Measurements from ENCODE around the gene CAMK2D. TPM values are rescaled to one million over a fixed set of nuclear protein-coding genes. Genes with fewer than 3 reads are reported as not detected.

Gene CAMK2D
- polyA plus RNA-seq, 3 donors = 10.4 to 30.6 (median 19.6) TPM

DNA sequence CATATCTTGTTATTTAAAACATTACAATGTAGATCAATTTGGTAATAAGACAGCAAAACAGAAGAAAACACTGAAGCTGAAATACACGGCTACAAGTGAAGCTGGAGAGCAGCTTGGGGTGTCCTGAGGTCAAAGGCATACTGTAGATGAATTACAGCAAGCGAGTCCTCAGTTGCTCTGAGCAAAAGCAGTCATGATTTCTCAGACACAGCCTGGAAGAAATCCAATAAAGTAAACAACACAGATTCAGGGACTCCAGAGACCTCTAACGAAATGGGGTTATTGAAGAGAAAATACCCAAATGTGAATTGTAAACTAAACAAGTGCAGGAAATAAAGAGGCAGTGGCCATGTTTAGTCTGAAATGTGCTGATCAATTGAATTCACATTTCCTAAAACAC is 324.4 kb downstream of the CAMK2D start:
- Histone ChIP-seq H3K4me2 (replicated peaks; ENCODE audit: extremely low read depth, low read length, poor library complexity, severe bottlenecking) (no peak overlapping the region), H3K9ac (ENCODE audit: insufficient read depth, low read length, poor library complexity, severe bottlenecking) (no peak overlapping the region), H3K27me3 (ENCODE audit: control insufficient read depth in 2 of 2, insufficient read depth in 2 of 2, low read length in 2 of 2) (no peaks in the 10 kb centered on the region), H3K27ac (ENCODE audit: low read depth in 1 of 2, low read length in 2 of 2) (no peak overlapping the region), H3K4me1 (ENCODE audit: control insufficient read depth in 1 of 2, insufficient read depth in 2 of 2, low read length in 2 of 2) (no peaks in the 10 kb centered on the region), H4K20me1 (ENCODE audit: insufficient read depth, low read length) (no peaks in the 10 kb centered on the region), H3K36me3 (replicated peaks in 1 of 2; ENCODE audit: control insufficient read depth in 1 of 2, insufficient read depth in 2 of 2, low read length in 2 of 2) (no peaks in the 10 kb centered on the region), H2AFZ (ENCODE audit: insufficient read depth, low read depth, low read length, poor library complexity, severe bottlenecking) (no peak overlapping the region), H3K4me3 (replicated peaks in 1 of 3; ENCODE audit: low read depth in 2 of 3, low read length in 3 of 3) (no peak overlapping the region), H3K79me2 (ENCODE audit: insufficient read depth, low read length) (no peaks in the 10 kb centered on the region), H3K9me3 (replicated peaks in 1 of 2; ENCODE audit: control insufficient read depth in 1 of 2, insufficient read depth in 1 of 2, low read length in 2 of 2) (no peaks in the 10 kb centered on the region)
- intact Hi-C loops (cut with micrococcal nuclease) = no loop called here
- Mint-ChIP-seq H3K27ac (no peak overlapping the region), H3K4me3 (no peak overlapping the region), H3K36me3 (no peaks in the 10 kb centered on the region), H3K9me3 (peaks cover 0 to 7% (median 1%) of the 10 kb centered on the region in 7 donors), H3K4me1 (no peaks in the 10 kb centered on the region), H3K27me3 (ENCODE audit: low read depth in 3 of 3) (no peaks in the 10 kb centered on the region)
- TF ChIP-seq, protein P1, sequence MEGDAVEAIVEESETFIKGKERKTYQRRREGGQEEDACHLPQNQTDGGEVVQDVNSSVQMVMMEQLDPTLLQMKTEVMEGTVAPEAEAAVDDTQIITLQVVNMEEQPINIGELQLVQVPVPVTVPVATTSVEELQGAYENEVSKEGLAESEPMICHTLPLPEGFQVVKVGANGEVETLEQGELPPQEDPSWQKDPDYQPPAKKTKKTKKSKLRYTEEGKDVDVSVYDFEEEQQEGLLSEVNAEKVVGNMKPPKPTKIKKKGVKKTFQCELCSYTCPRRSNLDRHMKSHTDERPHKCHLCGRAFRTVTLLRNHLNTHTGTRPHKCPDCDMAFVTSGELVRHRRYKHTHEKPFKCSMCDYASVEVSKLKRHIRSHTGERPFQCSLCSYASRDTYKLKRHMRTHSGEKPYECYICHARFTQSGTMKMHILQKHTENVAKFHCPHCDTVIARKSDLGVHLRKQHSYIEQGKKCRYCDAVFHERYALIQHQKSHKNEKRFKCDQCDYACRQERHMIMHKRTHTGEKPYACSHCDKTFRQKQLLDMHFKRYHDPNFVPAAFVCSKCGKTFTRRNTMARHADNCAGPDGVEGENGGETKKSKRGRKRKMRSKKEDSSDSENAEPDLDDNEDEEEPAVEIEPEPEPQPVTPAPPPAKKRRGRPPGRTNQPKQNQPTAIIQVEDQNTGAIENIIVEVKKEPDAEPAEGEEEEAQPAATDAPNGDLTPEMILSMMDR (IDR thresholded peaks at IDR 0.05) = no peak
- WGBS (ENCODE audit: insufficient coverage) = 88% methylated on average over 3 of the region's 3 CpGs
- DNase-seq = no peak

GRCh38 chr4:113436360-113436759 is 325.2 kb downstream of the CAMK2D start:
- Mint-ChIP-seq H3K27me3 (ENCODE audit: low read depth in 3 of 3) (no peaks in the 10 kb centered on the region), H3K27ac (no peak overlapping the region), H3K9me3 (peaks cover 1 to 9% (median 6%) of the 10 kb centered on the region in 7 donors), H3K36me3 (no peaks in the 10 kb centered on the region), H3K4me3 (no peak overlapping the region), H3K4me1 (no peaks in the 10 kb centered on the region)
- Histone ChIP-seq H3K4me1 (ENCODE audit: control insufficient read depth in 1 of 2, insufficient read depth in 2 of 2, low read length in 2 of 2) (no peaks in the 10 kb centered on the region), H3K4me2 (replicated peaks; ENCODE audit: extremely low read depth, low read length, poor library complexity, severe bottlenecking) (no peak overlapping the region), H3K4me3 (replicated peaks in 1 of 3; ENCODE audit: low read depth in 2 of 3, low read length in 3 of 3) (no peak overlapping the region), H3K9me3 (replicated peaks in 1 of 2; ENCODE audit: control insufficient read depth in 1 of 2, insufficient read depth in 1 of 2, low read length in 2 of 2) (peaks cover 0 to 1% of the 10 kb centered on the region in 2 donors), H3K27ac (ENCODE audit: low read depth in 1 of 2, low read length in 2 of 2) (no peak overlapping the region), H2AFZ (ENCODE audit: insufficient read depth, low read depth, low read length, poor library complexity, severe bottlenecking) (no peak overlapping the region), H3K27me3 (ENCODE audit: control insufficient read depth in 2 of 2, insufficient read depth in 2 of 2, low read length in 2 of 2) (no peaks in the 10 kb centered on the region), H3K36me3 (replicated peaks in 1 of 2; ENCODE audit: control insufficient read depth in 1 of 2, insufficient read depth in 2 of 2, low read length in 2 of 2) (no peaks in the 10 kb centered on the region), H4K20me1 (ENCODE audit: insufficient read depth, low read length) (no peaks in the 10 kb centered on the region), H3K79me2 (ENCODE audit: insufficient read depth, low read length) (no peaks in the 10 kb centered on the region), H3K9ac (ENCODE audit: insufficient read depth, low read length, poor library complexity, severe bottlenecking) (no peak overlapping the region)
- DNase-seq = no peak
- 20% methylated on average over 1 of the region's 3 CpGs for WGBS (ENCODE audit: insufficient coverage)
- intact Hi-C loops (cut with micrococcal nuclease) = no loop called here
- TF ChIP-seq, protein P1 (IDR thresholded peaks at IDR 0.05) = no peak

All from CD14-positive monocyte (primary cell).